A549 treated with GW870086 at 1 μM for 4 hours (cell line): ENCODE measurements around the gene MAGEB17. TPM values are rescaled to one million over a fixed set of nuclear protein-coding genes. Genes with fewer than 3 reads are reported as not detected.

Source experiments
- total RNA-seq: library from RNA; stranded (reverse); fragments of 200-300 nt; extraction: Qiagen RNA extraction; gene quantifications from 5 replicates; pipeline ENCODE4 v1.2.3, GENCODE V29; 2022; ENCODE audit warnings: low read depth

MAGEB17 gene, protein sequence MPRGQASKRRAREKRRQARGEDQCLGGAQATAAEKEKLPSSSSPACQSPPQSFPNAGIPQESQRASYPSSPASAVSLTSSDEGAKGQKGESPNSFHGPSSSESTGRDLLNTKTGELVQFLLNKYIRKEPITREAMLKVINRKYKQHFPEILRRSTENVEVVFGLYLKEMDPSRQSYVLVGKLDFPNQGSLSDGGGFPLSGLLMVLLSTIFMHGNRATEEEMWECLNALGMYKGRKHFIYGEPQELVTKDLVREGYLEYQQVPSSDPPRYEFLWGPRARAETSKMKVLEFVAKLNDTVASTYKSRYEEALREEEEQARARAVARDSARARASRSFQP
- total RNA-seq: not detected in 5 replicates

DNA sequence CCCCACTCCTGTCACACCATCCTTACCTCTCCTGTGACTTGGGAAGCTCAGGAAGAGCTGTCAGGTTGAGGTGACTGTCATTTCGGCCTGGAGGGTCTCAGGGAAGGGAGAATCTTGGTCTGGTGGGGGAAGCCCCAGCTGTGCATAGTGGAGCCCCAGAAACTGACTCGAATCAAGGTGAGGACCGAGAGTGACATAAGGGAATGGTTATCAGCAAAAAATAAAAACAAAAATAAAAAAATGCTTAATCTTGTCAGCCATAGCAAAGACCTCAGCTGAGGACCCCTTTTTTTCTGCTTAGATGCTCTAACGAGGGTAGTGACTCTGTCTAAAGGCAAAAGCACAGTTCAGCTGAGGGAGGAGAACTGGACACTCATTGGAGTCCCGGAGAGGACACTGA, at the start of gene MAGEB17:
Gene MAGEB17, plus strand, starts transcription at position 301 of the 400 bp plus-strand sequence. CDS start 2,902 bp downstream, outside the sequence.

DNA sequence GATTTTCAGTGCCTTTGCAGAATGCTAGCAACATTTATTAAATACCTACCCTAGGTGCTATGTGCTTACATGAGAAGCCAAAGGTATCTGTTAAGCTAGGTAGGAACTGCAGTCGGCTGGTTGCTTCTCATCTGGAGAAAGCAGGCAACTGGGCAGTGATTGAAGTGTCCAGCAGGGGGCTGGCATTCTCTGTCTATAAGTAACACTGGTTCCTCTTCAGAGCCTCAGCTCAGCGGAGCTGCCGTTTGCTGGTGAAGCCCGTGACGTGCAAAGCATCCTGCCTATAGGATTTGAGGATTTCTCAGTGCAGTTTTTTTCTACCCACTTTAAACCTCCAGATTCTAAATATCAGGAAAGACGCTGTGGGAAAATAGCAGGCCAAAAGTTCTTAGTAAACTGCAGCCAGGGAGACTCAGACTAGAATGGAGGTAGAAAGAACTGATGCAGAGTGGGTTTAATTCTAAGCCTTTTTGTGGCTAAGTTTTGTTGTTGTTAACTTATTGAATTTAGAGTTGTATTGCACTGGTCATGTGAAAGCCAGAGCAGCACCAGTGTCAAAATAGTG, 44.0 kb upstream of the MAGEB17 start, which contains the start of gene GRPR:
Gene GRPR, plus strand, starts transcription at position 344 of the 565 bp plus-strand sequence. CDS start 389 bp downstream, outside the sequence.

Other genes starting within 250 kb of the MAGEB17 start
- gene GRPR, start 43.9 kb upstream of the MAGEB17 start, total RNA-seq: 0.15 TPM in 1 of 5 replicates, not detected in the others